VCaP (cell line): ENCODE data around the gene TFAP2B.

ENCODE experiments used
- H3K27ac ChIP-seq: fragments of 450-650 bp; 2 replicates; pipeline ENCODE4 v1.5.1; 2017
- CTCF ChIP-seq: fragments of 450-650 bp; conservative IDR thresholded peaks from 2 replicates; pipeline ENCODE4 v1.5.1; 2017; ENCODE audit warnings: mild to moderate bottlenecking, moderate library complexity

TFAP2B gene

GRCh38 chr6:50891290-50891689 is 72.6 kb downstream of the TFAP2B start:
- TF ChIP-seq CTCF: no peak
- H3K27ac ChIP-seq: no peak overlapping the region
